GM21447 (cell line): ENCODE measurements around the gene IL6ST.

Experiments used
- ATAC-seq: cut with Tn5 transposase; IDR thresholded peaks from one replicate; pipeline ENCODE4 v1.9.1; 2021; ENCODE audit not compliant: unreplicated experiment

The IL6ST gene

GRCh38 chr5:55923177-55923771 is 71.5 kb downstream of the IL6ST start:
- no peak for ATAC-seq

- no peak for ATAC-seq
Measured at GRCh38 chr5:55921617-55922016, 73.1 kb downstream of the IL6ST start.

GRCh38 chr5:55920784-55921183 is 74.0 kb downstream of the IL6ST start:
- ATAC-seq = no peak

GRCh38 chr5:55919625-55920024 is 75.1 kb downstream of the IL6ST start:
- no peak for ATAC-seq

GRCh38 chr5:55918087-55919035 is 76.4 kb downstream of the IL6ST start:
- no peak for ATAC-seq

GRCh38 chr5:55917402-55918086 is 77.2 kb downstream of the IL6ST start:
- no peak for ATAC-seq

- no peak for ATAC-seq
Measured at GRCh38 chr5:55916986-55917385, 77.8 kb downstream of the IL6ST start.

GRCh38 chr5:55915783-55916182 is 79.0 kb downstream of the IL6ST start:
- ATAC-seq = no peak

- ATAC-seq = no peak
Measured at GRCh38 chr5:55914971-55915370, 79.8 kb downstream of the IL6ST start.

- peak; percentile 95 for ATAC-seq
Measured at GRCh38 chr5:55913466-55914413, 81.0 kb downstream of the IL6ST start.

DNA sequence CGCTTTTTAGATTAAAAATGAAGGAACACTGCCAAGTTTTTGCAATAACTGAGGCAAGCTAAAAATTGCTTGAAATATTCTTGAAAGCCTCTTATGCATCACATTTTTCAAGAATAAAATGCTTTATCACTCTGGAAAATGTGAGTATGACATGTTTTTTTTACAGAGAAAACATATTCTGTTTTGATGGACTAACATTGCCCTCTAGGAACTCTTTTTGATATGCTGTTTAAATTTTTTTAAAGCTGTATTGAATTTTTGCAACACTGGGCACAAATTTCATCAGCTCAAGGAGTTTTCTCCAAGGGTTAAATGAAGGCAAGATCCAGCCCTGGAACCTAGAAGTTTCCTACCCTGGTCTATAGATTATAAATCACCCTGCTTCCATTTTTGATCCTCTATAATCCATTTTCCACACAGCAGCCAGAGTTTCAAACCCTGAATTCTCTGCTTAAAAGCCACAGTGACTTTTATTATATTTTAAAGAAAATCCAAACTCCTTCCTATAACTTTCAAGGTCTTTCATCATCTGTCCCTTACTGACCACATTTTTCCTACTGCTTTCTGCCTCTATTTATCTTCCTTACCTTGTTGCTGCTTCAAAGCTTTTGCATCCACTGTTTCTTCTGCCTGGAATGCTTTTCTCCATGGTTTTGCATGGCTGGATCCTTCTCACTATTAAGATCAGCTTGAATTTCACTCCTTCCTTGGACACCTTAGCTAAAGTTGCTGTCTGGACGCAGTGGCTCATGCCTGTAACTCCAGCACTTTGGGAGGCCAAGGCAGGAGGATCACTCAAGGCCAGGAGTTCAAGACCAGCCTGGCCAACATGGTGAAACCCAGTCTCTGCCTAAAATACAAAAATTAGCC is 82.7 kb downstream of the IL6ST start:
- no peak for ATAC-seq

DNA sequence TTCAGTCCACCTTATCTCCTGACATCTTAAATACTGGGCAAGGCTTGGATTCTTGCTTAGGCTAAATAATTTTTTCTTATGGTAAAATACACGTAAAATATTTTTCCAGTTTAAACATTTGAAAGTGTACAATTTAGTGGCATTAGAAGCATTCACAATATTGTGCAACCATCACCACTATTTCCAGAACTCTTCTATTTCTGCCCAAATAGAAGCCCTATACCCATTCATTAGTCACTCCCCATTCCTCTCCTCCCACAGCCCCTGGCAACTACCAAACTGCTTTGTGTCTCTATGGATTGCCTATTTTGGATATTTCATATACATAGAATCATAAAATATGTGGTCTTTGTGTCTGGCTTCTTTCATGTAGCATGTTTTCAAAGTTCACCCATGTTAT is 86.0 kb downstream of the IL6ST start:
- ATAC-seq = no peak

GRCh38 chr5:55907927-55908326 is 86.8 kb downstream of the IL6ST start:
- ATAC-seq = no peak

GRCh38 chr5:55905251-55905650 is 89.5 kb downstream of the IL6ST start:
- no peak for ATAC-seq

GRCh38 chr5:55904152-55904551 is 90.6 kb downstream of the IL6ST start:
- ATAC-seq = no peak

GRCh38 chr5:55903121-55903701 is 91.6 kb downstream of the IL6ST start:
- ATAC-seq = peak; percentile 91

DNA sequence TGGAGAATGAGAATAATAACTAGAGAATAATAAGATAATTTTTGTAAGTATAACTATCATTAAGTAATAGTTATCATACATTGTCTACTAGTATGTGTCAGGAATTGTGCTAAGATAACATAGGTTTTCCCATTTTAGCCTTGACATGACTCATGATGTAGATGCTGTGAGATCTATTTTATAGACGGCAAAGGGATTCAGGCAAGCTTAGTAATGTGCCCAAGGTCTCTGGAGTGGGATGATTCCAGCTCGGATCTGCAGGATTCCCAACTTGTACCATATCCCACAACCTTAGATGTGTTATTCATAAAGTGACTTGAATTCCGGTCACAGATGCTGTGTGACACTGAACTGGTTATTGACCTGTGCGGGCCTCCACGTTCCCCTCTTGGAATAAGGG is 92.1 kb downstream of the IL6ST start:
- no peak for ATAC-seq

GRCh38 chr5:55900776-55901175 is 94.0 kb downstream of the IL6ST start:
- no peak for ATAC-seq

- no peak for ATAC-seq
Measured at GRCh38 chr5:55900068-55900467, 94.7 kb downstream of the IL6ST start.
